Smooth muscle cell of the brain vasculature (primary cell): ENCODE results near the gene GPX4.

ENCODE experiments used
- DNase-seq: peaks from one replicate; pipeline ENCODE4 v3.0.0-alpha.2; 2012; ENCODE audit warnings: low read depth, low spot score

Gene GPX4

GRCh38 chr19:1130771-1131717 lies 27.2 kb downstream of the GPX4 start:
- DNase-seq = no peak

- DNase-seq = peak; percentile 55
Observed at GRCh38 chr19:1131718-1132551, 28.1 kb downstream of the GPX4 start.

GRCh38 chr19:1132552-1133383 lies 29.0 kb downstream of the GPX4 start:
- DNase-seq = no peak

GRCh38 chr19:1133471-1133929 lies 29.7 kb downstream of the GPX4 start:
- DNase-seq = no peak

GRCh38 chr19:1134431-1134830 lies 30.6 kb downstream of the GPX4 start:
- DNase-seq = no peak

- no peak for DNase-seq
Observed at GRCh38 chr19:1135454-1135853, 31.7 kb downstream of the GPX4 start.

GRCh38 chr19:1136201-1136600 lies 32.4 kb downstream of the GPX4 start:
- DNase-seq = no peak

GRCh38 chr19:1136621-1137317 lies 33.0 kb downstream of the GPX4 start:
- DNase-seq = no peak

- DNase-seq = no peak
Observed at GRCh38 chr19:1138121-1138520, 34.3 kb downstream of the GPX4 start.

GRCh38 chr19:1139126-1139525 lies 35.3 kb downstream of the GPX4 start:
- no peak for DNase-seq

- no peak for DNase-seq
Observed at GRCh38 chr19:1140272-1141027, 36.7 kb downstream of the GPX4 start.

- no peak for DNase-seq
Observed at GRCh38 chr19:1141944-1142343, 38.1 kb downstream of the GPX4 start.

- no peak for DNase-seq
Observed at GRCh38 chr19:1143828-1144399, 40.1 kb downstream of the GPX4 start.

GRCh38 chr19:1144741-1145140 lies 40.9 kb downstream of the GPX4 start:
- no peak for DNase-seq

GRCh38 chr19:1145635-1146411 lies 42.0 kb downstream of the GPX4 start:
- DNase-seq = no peak

GRCh38 chr19:1146412-1146699 lies 42.6 kb downstream of the GPX4 start:
- DNase-seq = no peak

GRCh38 chr19:1146858-1147780 lies 43.3 kb downstream of the GPX4 start:
- no peak for DNase-seq

GRCh38 chr19:1147934-1148549 lies 44.2 kb downstream of the GPX4 start:
- no peak for DNase-seq
